GM23248 (cell line): Measurements from ENCODE around the gene CAMK1. TPM values are rescaled to one million over a fixed set of nuclear protein-coding genes. Genes with fewer than 3 reads are reported as not detected.

Experiments used
- DNase-seq: peaks from one replicate; pipeline ENCODE4 v3.0.0-alpha.2; 2015
- H2AFZ ChIP-seq: fragments of 200-600 bp; sonication (generic); 2 replicates; pipeline ENCODE4 v1.6.1; 2016; ENCODE audit warnings: antibody characterized with exemption
- H3F3A ChIP-seq: fragments of 200-600 bp; sonication (generic); 2 replicates; pipeline ENCODE4 v1.6.1; 2016; ENCODE audit warnings: mild to moderate bottlenecking, antibody characterized with exemption, mixed run types; ENCODE audit not compliant: insufficient read depth
- H3K27ac ChIP-seq: fragments of 200-600 bp; sonication (generic); 2 replicates; pipeline ENCODE4 v1.5.1; 2016; ENCODE audit warnings: mild to moderate bottlenecking
- H3K27me3 ChIP-seq: fragments of 200-600 bp; sonication (generic); replicated peaks from 2 replicates; pipeline ENCODE4 v1.6.1; 2016; ENCODE audit warnings: mild to moderate bottlenecking; ENCODE audit not compliant: insufficient read depth
- H3K36me3 ChIP-seq: fragments of 200-600 bp; sonication (generic); 2 replicates; pipeline ENCODE4 v1.6.1; 2016; ENCODE audit warnings: low read depth, mild to moderate bottlenecking
- H3K4me1 ChIP-seq: fragments of 200-600 bp; sonication (generic); 2 replicates; pipeline ENCODE4 v1.6.1; 2016; ENCODE audit warnings: mild to moderate bottlenecking; ENCODE audit not compliant: insufficient read depth
- H3K4me2 ChIP-seq: fragments of 200-600 bp; sonication (generic); one replicate; pipeline ENCODE4 v1.6.1; 2016; ENCODE audit warnings: mild to moderate bottlenecking; ENCODE audit not compliant: unreplicated experiment
- H3K4me3 ChIP-seq: fragments of 200-600 bp; sonication (generic); 2 replicates; pipeline ENCODE4 v1.5.1; 2016; ENCODE audit warnings: mild to moderate bottlenecking
- H3K79me2 ChIP-seq: fragments of 200-600 bp; sonication (generic); 2 replicates; pipeline ENCODE4 v1.6.1; 2016; ENCODE audit warnings: mild to moderate bottlenecking; ENCODE audit not compliant: insufficient read depth
- H3K9ac ChIP-seq: fragments of 200-600 bp; sonication (generic); 2 replicates; pipeline ENCODE4 v1.6.1; 2016; ENCODE audit warnings: mild to moderate bottlenecking
- H3K9me2 ChIP-seq: fragments of 200-600 bp; sonication (generic); 2 replicates; pipeline ENCODE4 v1.6.1; 2016; ENCODE audit warnings: mixed run types, mild to moderate bottlenecking, moderate library complexity; ENCODE audit not compliant: insufficient read depth
- H3K9me3 ChIP-seq: fragments of 200-600 bp; sonication (generic); one replicate; pipeline ENCODE4 v1.6.1; 2017; ENCODE audit warnings: low read depth
- H4K20me1 ChIP-seq: fragments of 200-600 bp; sonication (generic); 2 replicates; pipeline ENCODE4 v1.6.0; 2016; ENCODE audit not compliant: insufficient read depth
- EZH2 ChIP-seq: fragments of 200-600 bp; sonication (generic); IDR thresholded peaks from 2 replicates; pipeline ENCODE4 v1.6.1; 2018; ENCODE audit warnings: antibody characterized with exemption, mild to moderate bottlenecking; ENCODE audit not compliant: insufficient read depth, poor library complexity, severe bottlenecking
- EZH2phosphoT487 ChIP-seq: fragments of 200-600 bp; sonication (generic); IDR thresholded peaks from 2 replicates; pipeline ENCODE4 v1.6.1; 2018; ENCODE audit warnings: antibody characterized with exemption, moderate library complexity, mild to moderate bottlenecking, low read depth; ENCODE audit not compliant: insufficient read depth
- WGBS, 2 experiments: methylation state at CpG; one replicate each; pipeline ENCODE4 v1.1.6; 2015 to 2017; ENCODE audit warnings: low lambda C conversion rate in 2 of 2, low coverage in 1 of 2; ENCODE audit errors: missing lambda C conversion rate in 2 of 2; 5-methylcytosine and 5-hydroxymethylcytosine counted together
- in situ Hi-C: fragments of 300-500 bp; cut with MboI; formaldehyde crosslinking; loops from 2 replicates; pipeline ENCODE4 v1.15.0; 2020
- polyA plus RNA-seq: library from polyadenylated mRNA; unstranded; fragments of >200 nt; fragmentation: Nextera tagmentation; extraction: Ambion mirVana; gene quantifications from 2 replicates; pipeline ENCODE4 v1.2.1, GENCODE V29; 2016
- total RNA-seq: library from RNA; depleted of rRNA; stranded (reverse); fragments of >200 nt; shearing (Covaris generic); gene quantifications from 2 replicates; pipeline ENCODE4 v1.2.3, GENCODE V29; 2014

The CAMK1 gene
- total and polyA plus RNA-seq, 2 experiments from 2014 or later = 26.9 to 28.3 TPM

- no peak for TF ChIP-seq EZH2
- TF ChIP-seq EZH2phosphoT487 = no peak
- peaks cover 7% of the 10 kb centered on the region for H3K79me2 ChIP-seq
- peaks cover 12% of the 10 kb centered on the region for H3K4me1 ChIP-seq
- peak overlapping the region; percentile 92 for H3K9ac ChIP-seq
- H3K36me3 ChIP-seq = peaks cover 18% of the 10 kb centered on the region
- peak; percentile 35 for DNase-seq
- peak overlapping the region; percentile 84 for H3K4me2 ChIP-seq
- H3K27ac ChIP-seq = peak overlapping the region; percentile 86
- H3K9me2 ChIP-seq = no peaks in the 10 kb centered on the region
- WGBS, 2 experiments = 97% methylated on average over 4 of the region's 4 CpGs
- peaks cover 48% of the 10 kb centered on the region for H3F3A ChIP-seq
- H3K9me3 ChIP-seq = no peaks in the 10 kb centered on the region
- peak overlapping the region; percentile 71 for H3K4me3 ChIP-seq
- no peaks in the 10 kb centered on the region for H3K27me3 ChIP-seq
- H2AFZ ChIP-seq = peak overlapping the region; percentile 47; the same call in 1 of the 2 replicates
- in situ Hi-C loops = no loop called here
- H4K20me1 ChIP-seq = no peaks in the 10 kb centered on the region
These were observed 39.5 kb upstream of the CAMK1 start for GRCh38 chr3:9809239-9809614.

GRCh38 chr3:9808345-9809037 lies 38.7 kb upstream of the CAMK1 start:
- no peaks in the 10 kb centered on the region for H4K20me1 ChIP-seq
- no peaks in the 10 kb centered on the region for H3K9me3 ChIP-seq
- no peak for TF ChIP-seq EZH2
- TF ChIP-seq EZH2phosphoT487 = no peak
- peak overlapping the region; percentile 86 for H3K27ac ChIP-seq
- WGBS, 2 experiments = 72 to 74% methylated on average over 6 to 7 of the region's 7 CpGs
- no peak overlapping the region for H2AFZ ChIP-seq
- peaks cover 25% of the 10 kb centered on the region for H3K36me3 ChIP-seq
- peak overlapping the region; percentile 92 for H3K9ac ChIP-seq
- no peak overlapping the region for H3K4me3 ChIP-seq
- no peaks in the 10 kb centered on the region for H3K9me2 ChIP-seq
- peak; percentile 66 for DNase-seq
- in situ Hi-C loops = no loop called here
- H3K79me2 ChIP-seq = peaks cover 13% of the 10 kb centered on the region
- H3K27me3 ChIP-seq = no peaks in the 10 kb centered on the region
- H3K4me2 ChIP-seq = no peak overlapping the region
- H3F3A ChIP-seq = peaks cover 55% of the 10 kb centered on the region
- peaks cover 12% of the 10 kb centered on the region for H3K4me1 ChIP-seq

- no peak for DNase-seq
- Histone ChIP-seq H3K9me2 (no peaks in the 10 kb centered on the region), H3K4me3 (no peak overlapping the region), H3K9ac (peak overlapping the region; percentile 13; the same call in 1 of the 2 replicates), H4K20me1 (no peaks in the 10 kb centered on the region), H3K27ac (peak overlapping the region; percentile 86), H3K4me2 (no peak overlapping the region), H3K4me1 (peaks cover 12% of the 10 kb centered on the region), H3K9me3 (no peaks in the 10 kb centered on the region), H2AFZ (no peak overlapping the region), H3K36me3 (peaks cover 30% of the 10 kb centered on the region), H3F3A (peaks cover 60% of the 10 kb centered on the region), H3K27me3 (no peaks in the 10 kb centered on the region), H3K79me2 (peaks cover 13% of the 10 kb centered on the region)
- TF ChIP-seq EZH2phosphoT487 (no peak), EZH2 (no peak)
- in situ Hi-C loops = no loop called here
- 96 to 100% methylated on average over 1 to 2 of the region's 2 CpGs for WGBS, 2 experiments
These were observed 38.2 kb upstream of the CAMK1 start for GRCh38 chr3:9807981-9808344.

- Histone ChIP-seq H3K27me3 (no peaks in the 10 kb centered on the region), H3K9ac (no peak overlapping the region), H3K4me3 (no peak overlapping the region), H3K9me2 (no peaks in the 10 kb centered on the region), H3K4me2 (no peak overlapping the region), H3F3A (peaks cover 63% of the 10 kb centered on the region), H2AFZ (no peak overlapping the region), H4K20me1 (no peaks in the 10 kb centered on the region), H3K9me3 (no peaks in the 10 kb centered on the region), H3K27ac (peak overlapping the region; percentile 8; the same call in 1 of the 2 replicates), H3K79me2 (peaks cover 13% of the 10 kb centered on the region), H3K36me3 (peaks cover 36% of the 10 kb centered on the region), H3K4me1 (peaks cover 12% of the 10 kb centered on the region)
- no peak for DNase-seq
- in situ Hi-C loops = no loop called here
- 90 to 96% methylated on average over 7 of the region's 7 CpGs for whole genome bisulfite sequencing, 2 experiments
- no peak for TF ChIP-seq EZH2
- no peak for TF ChIP-seq EZH2phosphoT487
These were observed 37.2 kb upstream of the CAMK1 start for GRCh38 chr3:9806688-9807589.
